Loucy (cell line): ENCODE measurements around the gene SYF2.
"Not testable (repeated sequence)": the region's sequence is repeated elsewhere in the genome, so short reads cannot be mapped to it uniquely, and the experiment has no call there.

ENCODE experiments used
- CTCF ChIP-seq: fragments of 200-600 bp; sonication (generic); conservative IDR thresholded peaks from 2 replicates; pipeline ENCODE4 v1.5.1; 2014; ENCODE audit warnings: mild to moderate bottlenecking, antibody characterized with exemption, low read length
- EZH2phosphoT487 ChIP-seq: fragments of 200-600 bp; IDR thresholded peaks from 2 replicates; pipeline ENCODE4 v1.6.1; 2018; ENCODE audit warnings: antibody characterized with exemption, mild to moderate bottlenecking, moderate library complexity, borderline replicate concordance

- not testable (repeated sequence) for TF ChIP-seq CTCF, EZH2phosphoT487
Observed at GRCh38 chr1:25278358-25278757, 46.1 kb upstream of the SYF2 start.
